ENCODE measurements around the gene LHX5. TPM values are rescaled to one million over a fixed set of nuclear protein-coding genes. Genes with fewer than 3 reads are reported as not detected.

LHX5 gene
- total and polyA plus RNA-seq, 4 donors, result 1.6 to 13.2 (median 8.2) TPM

- Histone ChIP-seq H3K27ac (ENCODE audit: low read depth, low read length) (no peak overlapping the region), H3K4me1 (ENCODE audit: control insufficient read depth, insufficient read depth, low read length) (peaks cover 34% of the 10 kb centered on the region), H3K27me3 (ENCODE audit: control insufficient read depth, insufficient read depth, low read length) (peaks cover 54% of the 10 kb centered on the region), H3K9me3 (ENCODE audit: control insufficient read depth, insufficient read depth, low read length) (no peaks in the 10 kb centered on the region), H3K36me3 (ENCODE audit: control insufficient read depth, insufficient read depth, low read length) (peaks cover 9% of the 10 kb centered on the region), H3K4me3 (ENCODE audit: low read depth, low read length) (no peak overlapping the region)
- peak in 1 of 6 donors; percentile 69 for DNase-seq (ENCODE audit: low read depth in 4 of 6, low spot score in 6 of 6)
- WGBS (ENCODE audit: insufficient coverage), result 42% methylated on average over 3 of the region's 5 CpGs
Measured at GRCh38 chr12:113461666-113462065, 10.0 kb downstream of the LHX5 start.

GRCh38 chr12:113459981-113460380, 11.7 kb downstream of the LHX5 start:
- Histone ChIP-seq H3K9me3 (ENCODE audit: control insufficient read depth, insufficient read depth, low read length) (no peaks in the 10 kb centered on the region), H3K36me3 (ENCODE audit: control insufficient read depth, insufficient read depth, low read length) (peaks cover 5% of the 10 kb centered on the region), H3K27me3 (ENCODE audit: control insufficient read depth, insufficient read depth, low read length) (peaks cover 37% of the 10 kb centered on the region), H3K4me3 (ENCODE audit: low read depth, low read length) (no peak overlapping the region), H3K27ac (ENCODE audit: low read depth, low read length) (no peak overlapping the region), H3K4me1 (ENCODE audit: control insufficient read depth, insufficient read depth, low read length) (peaks cover 26% of the 10 kb centered on the region)
- 64% methylated on average over 2 of the region's 4 CpGs for WGBS (ENCODE audit: insufficient coverage)
- no peak for DNase-seq (ENCODE audit: low read depth in 4 of 6, low spot score in 6 of 6)

GRCh38 chr12:113457710-113458109, 14.0 kb downstream of the LHX5 start:
- Histone ChIP-seq H3K27ac (ENCODE audit: low read depth, low read length) (no peak overlapping the region), H3K9me3 (ENCODE audit: control insufficient read depth, insufficient read depth, low read length) (no peaks in the 10 kb centered on the region), H3K4me1 (ENCODE audit: control insufficient read depth, insufficient read depth, low read length) (peaks cover 6% of the 10 kb centered on the region), H3K4me3 (ENCODE audit: low read depth, low read length) (no peak overlapping the region), H3K36me3 (ENCODE audit: control insufficient read depth, insufficient read depth, low read length) (peaks cover 2% of the 10 kb centered on the region), H3K27me3 (ENCODE audit: control insufficient read depth, insufficient read depth, low read length) (peaks cover 16% of the 10 kb centered on the region)
- no peak for DNase-seq (ENCODE audit: low read depth in 4 of 6, low spot score in 6 of 6)
- WGBS (ENCODE audit: insufficient coverage), result 48% methylated on average over 3 of the region's 4 CpGs

GRCh38 chr12:113457185-113457584, 14.5 kb downstream of the LHX5 start:
- WGBS (ENCODE audit: insufficient coverage), result 54% methylated on average over 8 of the region's 10 CpGs
- Histone ChIP-seq H3K4me3 (ENCODE audit: low read depth, low read length) (no peak overlapping the region), H3K36me3 (ENCODE audit: control insufficient read depth, insufficient read depth, low read length) (peaks cover 1% of the 10 kb centered on the region), H3K9me3 (ENCODE audit: control insufficient read depth, insufficient read depth, low read length) (no peaks in the 10 kb centered on the region), H3K27ac (ENCODE audit: low read depth, low read length) (no peak overlapping the region), H3K27me3 (ENCODE audit: control insufficient read depth, insufficient read depth, low read length) (peaks cover 12% of the 10 kb centered on the region), H3K4me1 (ENCODE audit: control insufficient read depth, insufficient read depth, low read length) (peaks cover 2% of the 10 kb centered on the region)
- DNase-seq (ENCODE audit: low read depth in 4 of 6, low spot score in 6 of 6), result peak in 1 of 6 donors; percentile 81

GRCh38 chr12:113456761-113457160, 14.9 kb downstream of the LHX5 start:
- H3K9me3 ChIP-seq (ENCODE audit: control insufficient read depth, insufficient read depth, low read length), result no peaks in the 10 kb centered on the region
- no peak overlapping the region for H3K27ac ChIP-seq (ENCODE audit: low read depth, low read length)
- no peaks in the 10 kb centered on the region for H3K4me1 ChIP-seq (ENCODE audit: control insufficient read depth, insufficient read depth, low read length)
- H3K27me3 ChIP-seq (ENCODE audit: control insufficient read depth, insufficient read depth, low read length), result peaks cover 10% of the 10 kb centered on the region
- no peak overlapping the region for H3K4me3 ChIP-seq (ENCODE audit: low read depth, low read length)
- no peaks in the 10 kb centered on the region for H3K36me3 ChIP-seq (ENCODE audit: control insufficient read depth, insufficient read depth, low read length)
- DNase-seq (ENCODE audit: low read depth in 4 of 6, low spot score in 6 of 6), result no peak
- WGBS (ENCODE audit: insufficient coverage), result 63% methylated on average over 4 of the region's 4 CpGs

- no peak overlapping the region for H3K27ac ChIP-seq (ENCODE audit: low read depth, low read length)
- H3K4me3 ChIP-seq (ENCODE audit: low read depth, low read length), result no peak overlapping the region
- no peaks in the 10 kb centered on the region for H3K4me1 ChIP-seq (ENCODE audit: control insufficient read depth, insufficient read depth, low read length)
- 85% methylated on average over 2 of the region's 2 CpGs for WGBS (ENCODE audit: insufficient coverage)
- peaks cover 5% of the 10 kb centered on the region for H3K27me3 ChIP-seq (ENCODE audit: control insufficient read depth, insufficient read depth, low read length)
- no peaks in the 10 kb centered on the region for H3K9me3 ChIP-seq (ENCODE audit: control insufficient read depth, insufficient read depth, low read length)
- DNase-seq (ENCODE audit: low read depth in 4 of 6, low spot score in 6 of 6), result no peak
- no peaks in the 10 kb centered on the region for H3K36me3 ChIP-seq (ENCODE audit: control insufficient read depth, insufficient read depth, low read length)
Measured at GRCh38 chr12:113456199-113456598, 15.5 kb downstream of the LHX5 start.

- Histone ChIP-seq H3K4me1 (ENCODE audit: control insufficient read depth, insufficient read depth, low read length) (no peaks in the 10 kb centered on the region), H3K27me3 (ENCODE audit: control insufficient read depth, insufficient read depth, low read length) (no peaks in the 10 kb centered on the region), H3K9me3 (ENCODE audit: control insufficient read depth, insufficient read depth, low read length) (no peaks in the 10 kb centered on the region), H3K36me3 (ENCODE audit: control insufficient read depth, insufficient read depth, low read length) (no peaks in the 10 kb centered on the region), H3K27ac (ENCODE audit: low read depth, low read length) (no peak overlapping the region), H3K4me3 (ENCODE audit: low read depth, low read length) (no peak overlapping the region)
- DNase-seq (ENCODE audit: low read depth in 4 of 6, low spot score in 6 of 6), result no peak
- WGBS (ENCODE audit: insufficient coverage), result 56% methylated on average over 6 of the region's 6 CpGs
Measured at GRCh38 chr12:113453330-113453729, 18.3 kb downstream of the LHX5 start.

- Histone ChIP-seq H3K9me3 (ENCODE audit: control insufficient read depth, insufficient read depth, low read length) (no peaks in the 10 kb centered on the region), H3K27me3 (ENCODE audit: control insufficient read depth, insufficient read depth, low read length) (no peaks in the 10 kb centered on the region), H3K36me3 (ENCODE audit: control insufficient read depth, insufficient read depth, low read length) (no peaks in the 10 kb centered on the region), H3K27ac (ENCODE audit: low read depth, low read length) (no peak overlapping the region), H3K4me3 (ENCODE audit: low read depth, low read length) (no peak overlapping the region), H3K4me1 (ENCODE audit: control insufficient read depth, insufficient read depth, low read length) (no peaks in the 10 kb centered on the region)
- no CpG with 5 or more reads among the region's 2 CpGs for WGBS (ENCODE audit: insufficient coverage)
- no peak for DNase-seq (ENCODE audit: low read depth in 4 of 6, low spot score in 6 of 6)
Measured at GRCh38 chr12:113452458-113452857, 19.2 kb downstream of the LHX5 start.

GRCh38 chr12:113449839-113450238, 21.8 kb downstream of the LHX5 start:
- Histone ChIP-seq H3K4me1 (ENCODE audit: control insufficient read depth, insufficient read depth, low read length) (no peaks in the 10 kb centered on the region), H3K9me3 (ENCODE audit: control insufficient read depth, insufficient read depth, low read length) (no peaks in the 10 kb centered on the region), H3K36me3 (ENCODE audit: control insufficient read depth, insufficient read depth, low read length) (no peaks in the 10 kb centered on the region), H3K27me3 (ENCODE audit: control insufficient read depth, insufficient read depth, low read length) (peaks cover 2% of the 10 kb centered on the region), H3K27ac (ENCODE audit: low read depth, low read length) (no peak overlapping the region), H3K4me3 (ENCODE audit: low read depth, low read length) (no peak overlapping the region)
- DNase-seq (ENCODE audit: low read depth in 4 of 6, low spot score in 6 of 6), result no peak
- WGBS (ENCODE audit: insufficient coverage), result no CpG with 5 or more reads among the region's 1 CpG

GRCh38 chr12:113449299-113449698, 22.4 kb downstream of the LHX5 start:
- Histone ChIP-seq H3K4me1 (ENCODE audit: control insufficient read depth, insufficient read depth, low read length) (no peaks in the 10 kb centered on the region), H3K27me3 (ENCODE audit: control insufficient read depth, insufficient read depth, low read length) (peaks cover 2% of the 10 kb centered on the region), H3K36me3 (ENCODE audit: control insufficient read depth, insufficient read depth, low read length) (no peaks in the 10 kb centered on the region), H3K4me3 (ENCODE audit: low read depth, low read length) (no peak overlapping the region), H3K27ac (ENCODE audit: low read depth, low read length) (no peak overlapping the region), H3K9me3 (ENCODE audit: control insufficient read depth, insufficient read depth, low read length) (no peaks in the 10 kb centered on the region)
- DNase-seq (ENCODE audit: low read depth in 4 of 6, low spot score in 6 of 6), result no peak
- WGBS (ENCODE audit: insufficient coverage), result no CpG with 5 or more reads among the region's 2 CpGs

Measured in spinal cord (tissue), 10 donors.